ENCODE measurements around the gene HNRNPL.
"Not testable (repeated sequence)": the region's sequence is repeated elsewhere in the genome, so short reads cannot be mapped to it uniquely, and the experiment has no call there.

The HNRNPL gene

GRCh38 chr19:38878575-38879399, 29.0 kb upstream of the HNRNPL start:
- TF ChIP-seq GATA1 (IDR thresholded peaks at IDR 0.05; ENCODE audit: low read depth, low read length): no peak
- TF ChIP-seq POLR2A (IDR thresholded peaks at IDR 0.05; ENCODE audit: low read length): no peak
- DNase-seq: no peak

- TF ChIP-seq GATA1 (IDR thresholded peaks at IDR 0.05; ENCODE audit: low read depth, low read length) (no peak), POLR2A (IDR thresholded peaks at IDR 0.05; ENCODE audit: low read length) (peak; percentile 40)
- DNase-seq: peak; percentile 52 to 57
These were observed 28.2 kb upstream of the HNRNPL start, which contains the start of gene RINL for GRCh38 chr19:38877781-38878574. Gene RINL (minus strand): TSS chr19:38878275. CDS start chr19:38876742, 1,533 bp downstream.

- DNase-seq: no peak
- TF ChIP-seq POLR2A (IDR thresholded peaks at IDR 0.05; ENCODE audit: low read length) (no peak), GATA1 (IDR thresholded peaks at IDR 0.05; ENCODE audit: low read depth, low read length) (no peak)
These were observed 26.0 kb upstream of the HNRNPL start for GRCh38 chr19:38875656-38876395.

GRCh38 chr19:38873400-38873799, 23.6 kb upstream of the HNRNPL start:
- DNase-seq: not testable (repeated sequence)

- TF ChIP-seq POLR2A (IDR thresholded peaks at IDR 0.05; ENCODE audit: low read length): no peak
- no peak for TF ChIP-seq GATA1 (IDR thresholded peaks at IDR 0.05; ENCODE audit: low read depth, low read length)
- DNase-seq: no peak
These were observed 20.8 kb upstream of the HNRNPL start for GRCh38 chr19:38870612-38871011.

- TF ChIP-seq POLR2A (IDR thresholded peaks at IDR 0.05; ENCODE audit: low read length) (peak; percentile 41), GATA1 (IDR thresholded peaks at IDR 0.05; ENCODE audit: low read depth, low read length) (no peak)
- peak; percentile 86 to 91 for DNase-seq
These were observed 20.2 kb upstream of the HNRNPL start for GRCh38 chr19:38869836-38870607.

GRCh38 chr19:38869160-38869835, 19.5 kb upstream of the HNRNPL start:
- TF ChIP-seq POLR2A (IDR thresholded peaks at IDR 0.05; ENCODE audit: low read length): no peak
- TF ChIP-seq GATA1 (IDR thresholded peaks at IDR 0.05; ENCODE audit: low read depth, low read length): no peak
- no peak for DNase-seq

GRCh38 chr19:38868551-38868950, 18.8 kb upstream of the HNRNPL start:
- no peak for DNase-seq
- TF ChIP-seq GATA1 (IDR thresholded peaks at IDR 0.05; ENCODE audit: low read depth, low read length): no peak
- no peak for TF ChIP-seq POLR2A (IDR thresholded peaks at IDR 0.05; ENCODE audit: low read length)

- DNase-seq: no peak
- no peak for TF ChIP-seq GATA1 (IDR thresholded peaks at IDR 0.05; ENCODE audit: low read depth, low read length)
- TF ChIP-seq POLR2A (IDR thresholded peaks at IDR 0.05; ENCODE audit: low read length): no peak
These were observed 17.5 kb upstream of the HNRNPL start for GRCh38 chr19:38867171-38867780.

- DNase-seq: peak; percentile 55 to 62
- TF ChIP-seq POLR2A (IDR thresholded peaks at IDR 0.05; ENCODE audit: low read length) (no peak), GATA1 (IDR thresholded peaks at IDR 0.05; ENCODE audit: low read depth, low read length) (no peak)
These were observed 12.7 kb upstream of the HNRNPL start for GRCh38 chr19:38862321-38863059.

- no peak for TF ChIP-seq POLR2A (IDR thresholded peaks at IDR 0.05; ENCODE audit: low read length)
- TF ChIP-seq GATA1 (IDR thresholded peaks at IDR 0.05; ENCODE audit: low read depth, low read length): no peak
- no peak for DNase-seq
These were observed 11.6 kb upstream of the HNRNPL start for GRCh38 chr19:38861368-38861767.

GRCh38 chr19:38859631-38860204, 9.9 kb upstream of the HNRNPL start:
- DNase-seq: not testable (repeated sequence)
